MCF 10A (cell line): ENCODE results near the gene MED12. TPM values are rescaled to one million over a fixed set of nuclear protein-coding genes. Genes with fewer than 3 reads are reported as not detected.
A peak's percentile ranks its signal among the peaks of the same experiment; 100 is the strongest.

Experiments
- BruUV-seq: library from RNA; stranded (reverse); fragments of 400-500 nt; replicated peaks from 2 replicates; lab custom pipeline; 2021; lab: Mats Ljungman, UMichigan
- CTCF ChIA-PET: fragments of 300-600 bp; sonication (Branson Sonifier 250); formaldehyde crosslinking; extraction: SDS; loops from one replicate; lab custom pipeline; 2021; ENCODE audit warnings: antibody characterized with exemption, inconsistent platforms; lab: Yijun Ruan, JAX
- POLR2A ChIA-PET: fragments of 300-600, 350-650 bp; sonication (Branson Sonifier 250); formaldehyde crosslinking; extraction: SDS; loops from one replicate; lab custom pipeline; 2020; ENCODE audit warnings: antibody characterized with exemption, inconsistent platforms; lab: Yijun Ruan, JAX
- DNase-seq: peaks from one replicate; pipeline ENCODE4 v3.0.0-alpha.2; 2018; ENCODE audit not compliant: unreplicated experiment
- H3K27ac Mint-ChIP-seq: one replicate; pipeline ENCODE4 v1.8.0; 2022; ENCODE audit warnings: mild to moderate bottlenecking, low read depth, mixed read lengths; ENCODE audit not compliant: unreplicated experiment
- H3K27me3 Mint-ChIP-seq: one replicate; pipeline ENCODE4 v1.8.0; 2022; ENCODE audit warnings: mixed read lengths; ENCODE audit not compliant: insufficient read depth, unreplicated experiment
- H3K36me3 Mint-ChIP-seq: one replicate; pipeline ENCODE4 v1.8.0; 2022; ENCODE audit warnings: mild to moderate bottlenecking, moderate library complexity, mixed read lengths; ENCODE audit not compliant: insufficient read depth, unreplicated experiment
- H3K4me1 Mint-ChIP-seq: one replicate; pipeline ENCODE4 v1.8.0; 2022; ENCODE audit warnings: mixed read lengths; ENCODE audit not compliant: insufficient read depth, unreplicated experiment
- H3K4me3 Mint-ChIP-seq: one replicate; pipeline ENCODE4 v1.8.0; 2022; ENCODE audit warnings: mild to moderate bottlenecking, moderate library complexity, mixed read lengths; ENCODE audit not compliant: unreplicated experiment
- H3K9me3 Mint-ChIP-seq: one replicate; pipeline ENCODE4 v1.8.0; 2022; ENCODE audit warnings: mixed read lengths; ENCODE audit not compliant: unreplicated experiment
- CTCF ChIP-seq: fragments of 200-600 bp; IDR thresholded peaks from one replicate; pipeline ENCODE4 v1.8.0; 2022; ENCODE audit warnings: antibody characterized with exemption, mild to moderate bottlenecking; ENCODE audit not compliant: unreplicated experiment
- intact Hi-C: fragments of 100-400 bp; cut with micrococcal nuclease; formaldehyde crosslinking; loops from 2 replicates; pipeline ENCODE4 v1.14.1; 2022
- total RNA-seq: library from RNA; stranded (reverse); gene quantifications from 2 replicates; pipeline ENCODE4 v1.2.3, GENCODE V29; 2022

Gene MED12
- total RNA-seq, 1 experiment from 2014 or later: 36.6 TPM

DNA sequence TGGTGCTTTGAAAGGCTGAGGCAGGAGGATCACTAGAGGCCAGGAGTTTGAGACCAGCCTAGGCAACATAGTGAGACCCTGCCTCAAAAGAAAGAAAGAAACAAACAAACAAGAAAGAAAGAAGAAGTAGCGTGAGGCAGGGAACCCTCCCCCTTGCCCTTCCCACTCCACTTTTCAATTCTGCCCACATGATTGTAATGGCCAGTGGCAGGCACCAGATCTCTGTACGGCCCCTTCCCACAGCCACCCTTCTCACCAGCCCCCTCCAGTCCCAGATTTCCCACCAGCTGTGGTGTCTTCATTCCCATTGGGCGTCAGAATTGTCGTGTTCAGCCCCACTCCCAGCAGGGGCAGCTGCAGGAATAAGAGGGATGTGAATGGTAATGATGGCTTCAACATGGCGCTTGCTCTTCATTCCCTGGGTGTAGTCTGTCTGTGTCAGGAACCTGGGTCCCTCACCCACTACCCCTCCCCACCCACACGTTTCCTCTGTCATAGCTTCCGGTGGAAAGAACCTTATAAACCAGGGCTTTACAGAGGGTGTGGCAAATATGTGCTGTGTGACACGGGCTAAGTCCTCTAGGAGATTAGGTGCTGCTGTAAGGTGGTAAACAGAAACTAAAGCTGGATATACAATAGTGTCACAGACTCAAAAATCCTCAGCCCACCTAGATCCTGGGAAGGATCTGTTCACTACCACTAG, 7.1 kb upstream of the MED12 start, which contains the start of gene IL2RG:
TSS of gene IL2RG (minus strand) at position 437 of the 703 bp plus-strand sequence. CDS start at position 399, 38 bp downstream.
- DNase-seq: no peak
- BruUV-seq: no TSS peak
- Mint-ChIP-seq H3K27me3 (peaks cover 61% of the 10 kb centered on the region), H3K4me1 (no peaks in the 10 kb centered on the region), H3K9me3 (no peaks in the 10 kb centered on the region), H3K27ac (no peak within 1 kb of the TSS), H3K4me3 (no peak within 1 kb of the TSS), H3K36me3 (peaks cover 6% of the 10 kb centered on the region)
- POLR2A ChIA-PET: no interaction called here
- TF ChIP-seq CTCF: no peak
- CTCF ChIA-PET: interaction anchor here (0.6 to 1.1 kb wide), 3 partner anchors 17 to 978 kb away, joined by 3 read pairs; no protein-coding TSS in a partner anchor
- intact Hi-C loops: no loop called here

GRCh38 chrX:71111921-71112431, 6.4 kb upstream of the MED12 start:
- ChIA-PET POLR2A (no interaction called here), CTCF (interaction anchor here (0.6 to 1.1 kb wide), 3 partner anchors 17 to 979 kb away, joined by 3 read pairs; no protein-coding TSS in a partner anchor)
- no TSS peak for BruUV-seq
- DNase-seq: no peak
- peaks cover 59% of the 10 kb centered on the region for H3K27me3 Mint-ChIP-seq
- H3K4me1 Mint-ChIP-seq: no peaks in the 10 kb centered on the region
- TF ChIP-seq CTCF: no peak
- H3K36me3 Mint-ChIP-seq: peaks cover 6% of the 10 kb centered on the region
- H3K27ac Mint-ChIP-seq: no peak overlapping the region
- intact Hi-C loops: no loop called here
- H3K9me3 Mint-ChIP-seq: no peaks in the 10 kb centered on the region
- H3K4me3 Mint-ChIP-seq: no peak overlapping the region

- H3K4me3 Mint-ChIP-seq: no peak overlapping the region
- no peak overlapping the region for H3K27ac Mint-ChIP-seq
- H3K36me3 Mint-ChIP-seq: peaks cover 30% of the 10 kb centered on the region
- H3K4me1 Mint-ChIP-seq: no peaks in the 10 kb centered on the region
- H3K27me3 Mint-ChIP-seq: peaks cover 18% of the 10 kb centered on the region
- CTCF ChIA-PET: interaction anchor here (0.7 to 1.1 kb wide), 3 partner anchors 13 to 137 kb away, joined by 3 to 4 read pairs (median 4); no protein-coding TSS in a partner anchor
- BruUV-seq: no TSS peak
- TF ChIP-seq CTCF: no peak
- POLR2A ChIA-PET: interaction anchor here (0.7 to 2.0 kb wide), 8 partner anchors 15 to 180 kb away, joined by 3 to 12 read pairs (median 4); partner anchors contain the start of gene NONO
- intact Hi-C loops: no loop called here
- H3K9me3 Mint-ChIP-seq: no peaks in the 10 kb centered on the region
- no peak for DNase-seq
Measured at GRCh38 chrX:71117358-71117757, 1.0 kb upstream of the MED12 start.

DNA sequence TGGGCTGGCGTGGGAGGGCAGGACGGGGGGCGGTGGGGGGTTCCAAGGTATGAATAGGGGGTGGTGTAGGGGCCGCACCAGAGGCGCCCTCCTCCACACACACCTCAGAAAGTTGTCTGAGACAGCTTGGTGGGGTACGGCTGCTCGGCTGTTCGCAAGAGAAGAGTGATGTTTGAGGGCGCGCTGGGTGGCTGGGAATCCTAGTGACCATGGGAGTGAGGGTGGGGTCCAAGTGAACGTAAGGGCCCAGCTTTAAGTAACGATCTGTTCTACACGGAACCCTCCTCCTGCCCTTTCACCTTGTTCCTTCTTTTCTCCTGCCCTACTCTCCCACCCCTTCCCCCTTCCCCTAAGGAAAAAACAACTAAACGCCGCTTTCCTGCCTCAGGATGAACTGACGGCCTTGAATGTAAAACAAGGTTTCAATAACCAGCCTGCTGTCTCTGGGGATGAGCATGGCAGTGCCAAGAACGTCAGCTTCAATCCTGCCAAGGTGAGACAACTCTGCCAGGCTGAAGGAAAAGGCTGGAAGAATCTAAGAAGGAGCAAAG, 664 bp downstream of the MED12 start:
- ChIA-PET CTCF (interaction anchor here (0.7 to 2.9 kb wide), 4 partner anchors 10 to 119 kb away, joined by 3 to 9 read pairs (median 4); no protein-coding TSS in a partner anchor), POLR2A (interaction anchor here (0.6 to 2.0 kb wide), 10 partner anchors 10 to 247 kb away, joined by 3 to 13 read pairs (median 5); partner anchors contain the start of genes NONO, SNX12 and TAF1)
- TF ChIP-seq CTCF: no peak
- Mint-ChIP-seq H3K9me3 (no peaks in the 10 kb centered on the region), H3K27ac (peak overlapping the region; percentile 73), H3K4me1 (no peaks in the 10 kb centered on the region), H3K27me3 (peaks cover 19% of the 10 kb centered on the region), H3K4me3 (peak overlapping the region; percentile 79), H3K36me3 (peaks cover 44% of the 10 kb centered on the region)
- no TSS peak for BruUV-seq
- no peak for DNase-seq
- intact Hi-C loops: no loop called here
